ENCODE data around the gene WFIKKN2. TPM values are rescaled to one million over a fixed set of nuclear protein-coding genes. Genes with fewer than 3 reads are reported as not detected.

WFIKKN2 gene
- total and polyA plus RNA-seq, 2 of the 13 experiments (the other 11 are each of a cell fraction or from before 2014, with no cell fraction given), result not detected

GRCh38 chr17:50884439-50885311 is 49.3 kb downstream of the WFIKKN2 start (continued):
- no peak for TF ChIP-seq MTA3 (CRISPR knock-in tag; IDR thresholded peaks at IDR 0.05)
- TF ChIP-seq ZNF597 (CRISPR knock-in tag; IDR thresholded peaks at IDR 0.05), result no peak
- 0 out of 2 replicates have a peak, but pooled peaks have one; percentile 73 for TF ChIP-seq ZSCAN31 (CRISPR knock-in tag; IDR thresholded peaks at IDR 0.05; ENCODE audit: low read depth)
- TF ChIP-seq ZNF354B (CRISPR knock-in tag; IDR thresholded peaks at IDR 0.05), result no peak
- TF ChIP-seq ZNF333 (CRISPR knock-in tag; IDR thresholded peaks at IDR 0.05; ENCODE audit: borderline replicate concordance), result peak; percentile 28; the same call in 1 of the 2 replicates
- 0 out of 2 replicates have a peak, but pooled peaks have one; percentile 57 for TF ChIP-seq SNAPC4 (CRISPR knock-in tag; IDR thresholded peaks at IDR 0.05)
- TF ChIP-seq ZNF296 (CRISPR knock-in tag; conservative IDR thresholded peaks at IDR 0.05), result no peak
- TF ChIP-seq SRY (CRISPR knock-in tag; IDR thresholded peaks at IDR 0.05), result no peak
- TF ChIP-seq DZIP1 (CRISPR knock-in tag; IDR thresholded peaks at IDR 0.05), result no peak
- TF ChIP-seq, protein P1, sequence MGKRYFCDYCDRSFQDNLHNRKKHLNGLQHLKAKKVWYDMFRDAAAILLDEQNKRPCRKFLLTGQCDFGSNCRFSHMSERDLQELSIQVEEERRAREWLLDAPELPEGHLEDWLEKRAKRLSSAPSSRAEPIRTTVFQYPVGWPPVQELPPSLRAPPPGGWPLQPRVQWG (CRISPR knock-in tag; IDR thresholded peaks at IDR 0.05; ENCODE audit: borderline replicate concordance, low read depth), result no peak
- TF ChIP-seq MYNN (CRISPR knock-in tag; IDR thresholded peaks at IDR 0.05; ENCODE audit: low read depth), result no peak
- TF ChIP-seq EEA1 (CRISPR knock-in tag; IDR thresholded peaks at IDR 0.05; ENCODE audit: borderline replicate concordance), result 0 out of 2 replicates have a peak, but pooled peaks have one; percentile 35
- TF ChIP-seq POGZ (CRISPR knock-in tag; IDR thresholded peaks at IDR 0.05), result peak; percentile 70; the same call in 1 of the 2 replicates
- no peak for TF ChIP-seq ZNF790 (CRISPR knock-in tag; IDR thresholded peaks at IDR 0.05; ENCODE audit: borderline replicate concordance)
- TF ChIP-seq, protein P2, sequence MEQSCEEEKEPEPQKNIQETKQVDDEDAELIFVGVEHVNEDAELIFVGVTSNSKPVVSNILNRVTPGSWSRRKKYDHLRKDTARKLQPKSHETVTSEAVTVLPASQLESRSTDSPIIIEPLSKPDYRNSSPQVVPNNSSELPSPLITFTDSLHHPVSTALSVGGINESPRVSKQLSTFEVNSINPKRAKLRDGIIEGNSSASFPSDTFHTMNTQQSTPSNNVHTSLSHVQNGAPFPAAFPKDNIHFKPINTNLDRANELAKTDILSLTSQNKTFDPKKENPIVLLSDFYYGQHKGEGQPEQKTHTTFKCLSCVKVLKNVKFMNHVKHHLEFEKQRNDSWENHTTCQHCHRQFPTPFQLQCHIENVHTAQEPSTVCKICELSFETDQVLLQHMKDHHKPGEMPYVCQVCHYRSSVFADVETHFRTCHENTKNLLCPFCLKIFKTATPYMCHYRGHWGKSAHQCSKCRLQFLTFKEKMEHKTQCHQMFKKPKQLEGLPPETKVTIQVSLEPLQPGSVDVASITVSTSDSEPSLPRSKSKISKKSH (CRISPR knock-in tag; IDR thresholded peaks at IDR 0.05; ENCODE audit: borderline replicate concordance), result no peak
- no peak for TF ChIP-seq ZNF432 (CRISPR knock-in tag; IDR thresholded peaks at IDR 0.05; ENCODE audit: borderline replicate concordance)
- no peak; the same call in 1 of the 2 replicates for TF ChIP-seq HMG20B (CRISPR knock-in tag; conservative IDR thresholded peaks at IDR 0.05)
